Common myeloid progenitor, CD34-positive (primary cell): ENCODE results near the gene TEX19.
A peak's percentile ranks its signal among the peaks of the same experiment; 100 is the strongest.

Experiments used
- CTCF ChIA-PET: fragments of 350-600 bp; sonication (Branson Sonifier 250); formaldehyde crosslinking; loops from one replicate; lab custom pipeline; 2021; ENCODE audit warnings: antibody characterized with exemption; lab: Charles Lee
- POLR2A ChIA-PET: fragments of 350-600 bp; sonication (Branson Sonifier 250); formaldehyde crosslinking; loops from one replicate; lab custom pipeline; 2021; ENCODE audit warnings: antibody characterized with exemption; lab: Charles Lee
- DNase-seq, 3 donors: peaks; one replicate each; pipeline versions ENCODE4 v3.0.0 to v3.0.0-alpha.2; 2013
- H3K27ac ChIP-seq, 2 experiments: 1 replicate in 1 of 2; 2 replicates in 1 of 2; pipeline ENCODE4 v1.7.0; 2013; ENCODE audit warnings: inconsistent platforms in 2 of 2, low read length in 2 of 2, mild to moderate bottlenecking in 2 of 2, low read depth in 1 of 2, moderate library complexity in 1 of 2; ENCODE audit not compliant: severe bottlenecking in 2 of 2, insufficient read depth in 1 of 2, poor library complexity in 1 of 2
- H3K27me3 ChIP-seq, 5 experiments: replicated peaks in 2 of 5; 1 replicate in 3 of 5; 2 replicates in 2 of 5; pipeline versions ENCODE4 v1.6.1 to v1.7.0; 2013; ENCODE audit warnings: low read length in 4 of 5, mild to moderate bottlenecking in 2 of 5, moderate library complexity in 2 of 5, inconsistent platforms in 1 of 5; ENCODE audit not compliant: insufficient read depth in 5 of 5, control insufficient read depth in 4 of 5
- H3K36me3 ChIP-seq, 4 experiments: 1 replicate in 2 of 4; 2 replicates in 2 of 4; pipeline versions ENCODE4 v1.6.1 to v1.7.0; 2013; ENCODE audit warnings: low read length in 3 of 4, control low read depth in 1 of 4, mild to moderate bottlenecking in 1 of 4; ENCODE audit not compliant: control insufficient read depth in 4 of 4, insufficient read depth in 4 of 4
- H3K4me1 ChIP-seq, 4 experiments: 1 replicate in 3 of 4; 2 replicates in 1 of 4; pipeline versions ENCODE4 v1.6.1 to v1.7.1; 2013; ENCODE audit warnings: low read length in 3 of 4, mild to moderate bottlenecking in 3 of 4, control low read depth in 1 of 4, inconsistent platforms in 1 of 4, moderate library complexity in 1 of 4; ENCODE audit not compliant: control insufficient read depth in 4 of 4, insufficient read depth in 4 of 4; ENCODE audit errors: control extremely low read depth in 1 of 4
- H3K4me3 ChIP-seq, 7 experiments: 1 replicate in 4 of 7; 2 replicates in 3 of 7; pipeline versions ENCODE4 v1.5.1 to v1.7.0; 2013; ENCODE audit warnings: mild to moderate bottlenecking in 7 of 7, low read length in 6 of 7, moderate library complexity in 6 of 7, inconsistent platforms in 2 of 7, low read depth in 2 of 7, control low read depth in 1 of 7; ENCODE audit not compliant: insufficient read depth in 4 of 7, control insufficient read depth in 1 of 7; ENCODE audit errors: extremely low read depth in 1 of 7
- H3K9me3 ChIP-seq, 5 experiments: 1 replicate in 4 of 5; 2 replicates in 1 of 5; pipeline versions ENCODE4 v1.6.1 to v1.7.1; 2013; ENCODE audit warnings: low read length in 4 of 5, mild to moderate bottlenecking in 2 of 5, inconsistent platforms in 1 of 5, low read depth in 1 of 5, moderate library complexity in 1 of 5; ENCODE audit not compliant: control insufficient read depth in 4 of 5, insufficient read depth in 2 of 5; ENCODE audit errors: control extremely low read depth in 1 of 5
- WGBS: methylation state at CpG from one replicate; pipeline ENCODE4 v1.1.5; 2013; ENCODE audit not compliant: insufficient coverage; 5-methylcytosine and 5-hydroxymethylcytosine counted together

The TEX19 gene

DNA sequence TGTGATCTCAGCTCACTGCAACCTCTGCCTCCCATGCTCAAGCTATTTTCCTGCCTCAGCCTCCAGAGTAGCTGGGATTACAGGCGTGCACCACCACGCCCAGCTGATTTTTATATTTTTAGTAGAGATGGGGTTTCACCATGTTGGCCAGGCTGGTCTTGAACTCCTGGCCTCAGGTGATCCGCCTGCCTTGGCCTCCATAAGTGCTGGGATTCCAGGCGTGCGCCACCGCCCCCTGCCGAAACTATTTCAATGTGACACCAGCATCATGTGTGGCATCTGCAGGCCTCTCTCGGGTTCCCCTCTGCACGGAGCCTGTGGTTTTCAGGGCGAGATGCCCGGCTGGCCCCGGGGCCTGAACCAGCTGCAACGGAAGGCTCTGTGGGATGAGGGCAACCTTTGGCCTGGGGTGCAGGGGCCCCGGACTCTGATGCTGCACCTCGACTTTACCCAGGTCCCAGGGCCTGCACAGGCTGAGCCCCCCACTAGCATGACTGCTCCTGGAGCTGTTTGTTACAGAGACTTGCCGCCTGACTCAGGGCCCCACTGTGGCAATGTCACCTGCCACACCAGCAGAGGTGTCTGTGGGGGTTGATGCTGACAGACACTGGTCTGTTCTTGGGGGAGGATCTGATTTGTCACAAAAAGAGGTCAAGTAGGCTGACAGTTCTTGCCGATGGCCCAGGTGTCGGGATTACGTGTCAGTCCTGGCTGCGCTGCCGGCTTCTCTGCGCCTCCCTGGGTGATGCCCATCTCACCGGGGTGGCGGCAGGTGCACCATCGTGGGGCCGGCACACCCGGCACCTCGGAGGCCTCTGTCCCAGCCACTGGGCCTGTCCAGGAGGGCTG lies 8.6 kb upstream of the TEX19 start:
- ChIA-PET CTCF (interaction anchor here (0.6 to 4.4 kb wide), 25 partner anchors 8 to 203 kb away, joined by 3 to 22 read pairs (median 4); partner anchors contain the start of genes HEXD, OGFOD3 and SECTM1), POLR2A (no interaction called here)
- Histone ChIP-seq H3K4me1 (peaks cover 0 to 23% (median 13%) of the 10 kb centered on the region in 4 experiments), H3K4me3 (no peak overlapping the region), H3K9me3 (no peaks in the 10 kb centered on the region), H3K27me3 (no peaks in the 10 kb centered on the region), H3K27ac (no peak overlapping the region), H3K36me3 (no peaks in the 10 kb centered on the region)
- WGBS, result 83% methylated on average over 25 of the region's 28 CpGs
- peak in 2 of 3 donors; percentile 59 to 62 for DNase-seq

GRCh38 chr17:82351254-82351712 lies 7.8 kb upstream of the TEX19 start:
- peak in 1 of 3 donors; percentile 11 for DNase-seq
- Histone ChIP-seq H3K27me3 (peaks cover 0 to 4% (median 0%) of the 10 kb centered on the region in 5 experiments), H3K4me3 (no peak overlapping the region), H3K9me3 (no peaks in the 10 kb centered on the region), H3K27ac (no peak overlapping the region), H3K36me3 (no peaks in the 10 kb centered on the region), H3K4me1 (peaks cover 0 to 23% (median 12%) of the 10 kb centered on the region in 4 experiments)
- ChIA-PET POLR2A (no interaction called here), CTCF (interaction anchor here (0.6 to 4.4 kb wide), 19 partner anchors 9 to 202 kb away, joined by 3 to 22 read pairs (median 4); partner anchors contain the start of genes HEXD and OGFOD3)
- WGBS, result 48% methylated on average over 15 of the region's 21 CpGs

DNA sequence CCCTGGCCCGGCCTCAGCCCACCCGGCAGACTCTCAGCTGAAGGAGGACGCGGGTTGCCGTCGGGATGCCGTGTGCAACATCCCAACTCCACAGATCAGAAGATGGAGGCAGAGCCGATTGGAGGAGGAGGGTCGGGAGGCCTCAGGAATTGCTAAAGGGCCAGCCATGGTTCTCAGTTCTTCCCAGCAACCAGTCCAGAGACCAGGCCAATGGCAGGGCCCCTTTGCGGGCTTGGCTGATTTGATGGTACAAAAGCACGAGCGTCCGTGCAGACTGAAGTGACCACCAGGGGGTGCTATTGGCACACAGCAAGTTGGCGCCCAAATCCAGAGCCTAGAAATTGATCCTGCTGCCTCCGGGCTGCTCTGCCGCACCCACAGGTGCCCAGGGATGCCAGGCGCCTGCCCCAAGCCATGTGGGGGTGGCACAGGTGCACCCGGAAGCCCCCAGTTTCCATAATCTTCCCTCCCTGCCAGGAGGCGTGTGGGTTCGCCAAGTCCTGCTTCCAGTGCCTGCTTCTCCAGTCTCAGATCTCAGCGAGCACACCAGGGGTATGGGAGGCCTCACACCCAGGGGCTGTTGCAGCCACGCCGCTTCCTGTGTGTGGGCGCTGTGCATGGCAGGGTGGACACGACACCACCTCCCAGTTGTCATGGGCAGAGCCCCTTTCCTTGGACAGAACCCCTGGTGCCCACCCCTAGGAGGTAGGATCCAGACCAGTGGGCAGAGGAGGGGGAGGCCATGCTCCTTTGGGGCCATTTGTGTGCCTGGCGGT lies 7.1 kb upstream of the TEX19 start:
- 45% methylated on average over 24 of the region's 26 CpGs for WGBS
- POLR2A ChIA-PET, result no interaction called here
- CTCF ChIA-PET, result interaction anchor here (0.7 to 4.4 kb wide), 29 partner anchors 9 to 202 kb away, joined by 3 to 22 read pairs (median 4); partner anchors contain the start of genes HEXD and OGFOD3

GRCh38 chr17:82353484-82353883 lies 5.6 kb upstream of the TEX19 start:
- CTCF ChIA-PET, result interaction anchor here (0.8 to 4.4 kb wide), 4 partner anchors 13 to 64 kb away, joined by 4 to 22 read pairs (median 5); partner anchors contain the start of genes HEXD and OGFOD3
- Histone ChIP-seq H3K27ac (no peak overlapping the region), H3K4me1 (peaks cover 0 to 15% (median 6%) of the 10 kb centered on the region in 4 experiments), H3K9me3 (no peaks in the 10 kb centered on the region), H3K27me3 (peaks cover 0 to 5% (median 0%) of the 10 kb centered on the region in 5 experiments), H3K36me3 (no peaks in the 10 kb centered on the region), H3K4me3 (no peak overlapping the region)
- POLR2A ChIA-PET, result no interaction called here
- DNase-seq, result no peak
- WGBS, result 100% methylated on average over 4 of the region's 8 CpGs

More for the DNA sequence above, 7.1 kb upstream of the TEX19 start:
- Histone ChIP-seq H3K36me3 (no peaks in the 10 kb centered on the region), H3K27me3 (peaks cover 0 to 5% (median 0%) of the 10 kb centered on the region in 5 experiments), H3K4me3 (no peak overlapping the region), H3K4me1 (peaks cover 0 to 17% (median 7%) of the 10 kb centered on the region in 4 experiments), H3K27ac (no peak overlapping the region), H3K9me3 (no peaks in the 10 kb centered on the region)
- peak; percentile 89 to 96 (median 92) for DNase-seq

GRCh38 chr17:82354804-82355308 lies 4.2 kb upstream of the TEX19 start:
- Histone ChIP-seq H3K36me3 (no peaks in the 10 kb centered on the region), H3K27me3 (peaks cover 0 to 5% (median 0%) of the 10 kb centered on the region in 5 experiments), H3K9me3 (no peaks in the 10 kb centered on the region), H3K4me3 (no peak overlapping the region), H3K4me1 (peaks cover 0 to 22% (median 8%) of the 10 kb centered on the region in 4 experiments), H3K27ac (no peak overlapping the region)
- ChIA-PET POLR2A (no interaction called here), CTCF (interaction anchor here (0.8 to 1.8 kb wide), 2 partner anchors 59 to 64 kb away, joined by 3 to 9 read pairs; no protein-coding TSS in a partner anchor)
- no peak for DNase-seq
- WGBS, result 90% methylated on average over 3 of the region's 7 CpGs

DNA sequence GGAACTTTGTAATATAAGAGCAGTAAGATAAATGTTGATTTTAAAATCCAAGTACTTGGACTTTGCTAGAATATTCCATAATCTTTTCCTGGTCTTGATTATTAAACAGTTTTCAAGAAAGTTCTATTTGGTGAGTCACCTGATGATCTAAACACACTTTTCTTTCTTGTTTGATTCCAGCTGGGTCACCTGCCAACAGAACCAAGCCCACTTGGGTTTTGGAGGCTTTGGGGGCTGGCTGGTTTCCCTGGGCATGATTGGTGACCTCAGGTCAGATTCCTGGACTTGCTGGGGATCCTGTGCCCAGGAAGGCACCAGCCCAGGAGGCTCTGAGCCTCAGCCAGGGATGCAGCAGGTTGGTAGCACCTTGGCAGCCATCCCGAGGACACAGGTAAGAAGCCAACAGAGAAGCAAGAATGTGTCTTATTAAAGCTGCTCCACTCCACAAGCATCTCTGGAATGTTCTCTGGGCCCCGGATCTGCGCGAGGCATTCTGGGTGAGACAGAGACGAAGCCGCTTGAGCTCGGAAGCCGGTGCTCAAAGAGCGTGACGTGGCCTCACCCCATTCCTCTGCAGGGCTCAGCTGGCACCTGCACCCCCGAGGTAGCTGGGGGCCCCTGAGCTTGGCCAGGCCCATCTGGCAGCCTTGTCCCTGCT lies 3.1 kb upstream of the TEX19 start:
- Histone ChIP-seq H3K27me3 (peaks cover 0 to 5% (median 0%) of the 10 kb centered on the region in 5 experiments), H3K27ac (no peak overlapping the region), H3K4me3 (no peak overlapping the region), H3K4me1 (peaks cover 0 to 18% (median 8%) of the 10 kb centered on the region in 4 experiments), H3K9me3 (no peaks in the 10 kb centered on the region), H3K36me3 (no peaks in the 10 kb centered on the region)
- no peak for DNase-seq
- CTCF ChIA-PET, result interaction anchor here (0.5 to 2.4 kb wide), 5 partner anchors 10 to 114 kb away, joined by 3 to 9 read pairs (median 3); no protein-coding TSS in a partner anchor
- WGBS, result 94% methylated on average over 11 of the region's 11 CpGs
- POLR2A ChIA-PET, result no interaction called here
